Measurements from ENCODE around the gene CHTF8.

GRCh38 chr16:69123910-69124309 lies 8.5 kb downstream of the CHTF8 start:
- TF ChIP-seq CTCF (IDR thresholded peaks at IDR 0.05; ENCODE audit: low read length) (peak; percentile 77), EZH2 (IDR thresholded peaks at IDR 0.05; ENCODE audit: borderline replicate concordance, low read length) (no peak)
